Astrocyte (in vitro differentiated cells and primary cell): Measurements from ENCODE around the gene NEMP2. TPM values are rescaled to one million over a fixed set of nuclear protein-coding genes. Genes with fewer than 3 reads are reported as not detected.
A peak's percentile ranks its signal among the peaks of the same experiment; 100 is the strongest.

Source experiments
- DNase-seq: peaks from one replicate; pipeline ENCODE4 v3.0.0-alpha.2; 2010; ENCODE audit warnings: low read depth
- FAIRE-seq: peaks from 2 replicates; lab custom pipeline; 2011; peaks lifted over from hg19 to GRCh38; lab: Jason Lieb, UNC
- H2AFZ ChIP-seq: 2 replicates; pipeline ENCODE4 v1.6.0; 2012; ENCODE audit warnings: low read depth, low read length, inconsistent platforms
- H3K27ac ChIP-seq: 2 replicates; pipeline ENCODE4 v1.5.1; 2011; ENCODE audit warnings: low read depth, low read length, inconsistent platforms
- H3K27me3 ChIP-seq: 2 replicates; pipeline ENCODE4 v1.6.0; 2011; ENCODE audit warnings: low read length, inconsistent platforms; ENCODE audit not compliant: insufficient read depth
- H3K36me3 ChIP-seq: 2 replicates; pipeline ENCODE4 v1.5.1; 2011; ENCODE audit warnings: low read length, inconsistent platforms; ENCODE audit not compliant: insufficient read depth
- H3K4me1 ChIP-seq: 2 replicates; pipeline ENCODE4 v1.5.1; 2011; ENCODE audit warnings: low read length, inconsistent platforms; ENCODE audit not compliant: insufficient read depth
- H3K4me2 ChIP-seq: 2 replicates; pipeline ENCODE4 v1.6.0; 2012; ENCODE audit warnings: low read length, inconsistent platforms
- H3K4me3 ChIP-seq: 2 replicates; pipeline ENCODE4 v1.5.1; 2011; ENCODE audit warnings: low read depth, mild to moderate bottlenecking, low read length, inconsistent platforms; ENCODE audit not compliant: insufficient read depth
- H3K79me2 ChIP-seq: 2 replicates; pipeline ENCODE4 v1.6.0; 2012; ENCODE audit warnings: mild to moderate bottlenecking, low read length, inconsistent platforms; ENCODE audit not compliant: insufficient read depth
- H3K9ac ChIP-seq: 2 replicates; pipeline ENCODE4 v1.6.0; 2012; ENCODE audit warnings: mild to moderate bottlenecking, low read length, inconsistent platforms
- H3K9me3 ChIP-seq: 2 replicates; pipeline ENCODE4 v1.5.1; 2012; ENCODE audit warnings: low read depth, mild to moderate bottlenecking, low read length, inconsistent platforms; ENCODE audit not compliant: insufficient read depth
- H4K20me1 ChIP-seq: 2 replicates; pipeline ENCODE4 v1.6.0; 2012; ENCODE audit warnings: low read length, inconsistent platforms; ENCODE audit not compliant: insufficient read depth
- H3K27ac Mint-ChIP-seq: one replicate; pipeline ENCODE4 v1.8.0; 2021; ENCODE audit warnings: mild to moderate bottlenecking, mixed read lengths; ENCODE audit not compliant: unreplicated experiment
- H3K27me3 Mint-ChIP-seq: one replicate; pipeline ENCODE4 v1.8.0; 2021; ENCODE audit warnings: low read depth, mixed read lengths; ENCODE audit not compliant: unreplicated experiment
- H3K36me3 Mint-ChIP-seq: one replicate; pipeline ENCODE4 v1.8.0; 2021; ENCODE audit warnings: low read depth, mixed read lengths; ENCODE audit not compliant: unreplicated experiment
- H3K4me1 Mint-ChIP-seq: one replicate; pipeline ENCODE4 v1.8.0; 2021; ENCODE audit warnings: low read depth, mixed read lengths; ENCODE audit not compliant: unreplicated experiment
- H3K4me3 Mint-ChIP-seq: one replicate; pipeline ENCODE4 v1.8.0; 2021; ENCODE audit warnings: mild to moderate bottlenecking, moderate library complexity, mixed read lengths; ENCODE audit not compliant: unreplicated experiment
- H3K9me3 Mint-ChIP-seq: one replicate; pipeline ENCODE4 v1.8.0; 2021; ENCODE audit warnings: mild to moderate bottlenecking, mixed read lengths; ENCODE audit not compliant: unreplicated experiment
- CTCF ChIP-seq: IDR thresholded peaks from 2 replicates; pipeline ENCODE4 v1.5.1; 2011; ENCODE audit warnings: low read depth, mild to moderate bottlenecking, inconsistent platforms, low read length, moderate library complexity; ENCODE audit not compliant: insufficient read depth
- EZH2 ChIP-seq: IDR thresholded peaks from 2 replicates; pipeline ENCODE4 v1.6.1; 2012; ENCODE audit warnings: mild to moderate bottlenecking, low read length, inconsistent platforms; ENCODE audit not compliant: insufficient read depth
- total RNA-seq: library from RNA; stranded (reverse); gene quantifications from 2 replicates; pipeline ENCODE4 v1.2.1, GENCODE V29; 2021

Gene NEMP2
- total RNA-seq, 1 donor from 2014 or later, result 2.7 TPM

GRCh38 chr2:190537765-190538164 is 3.2 kb upstream of the NEMP2 start:
- DNase-seq, result peak; percentile 51
- peaks cover 19% of the 10 kb centered on the region for H3K9me3 Mint-ChIP-seq
- H4K20me1 ChIP-seq, result no peaks in the 10 kb centered on the region
- no peak overlapping the region for H3K27ac ChIP-seq
- H3K36me3 ChIP-seq, result no peaks in the 10 kb centered on the region
- H3K4me3 ChIP-seq, result no peak overlapping the region
- H2AFZ ChIP-seq, result no peak overlapping the region
- peaks cover 14% of the 10 kb centered on the region for H3K4me1 ChIP-seq
- H3K9ac ChIP-seq, result no peak overlapping the region
- no peaks in the 10 kb centered on the region for H3K27me3 Mint-ChIP-seq
- no peaks in the 10 kb centered on the region for H3K4me1 Mint-ChIP-seq
- no peak overlapping the region for H3K4me3 Mint-ChIP-seq
- H3K9me3 ChIP-seq, result peaks cover 8% of the 10 kb centered on the region
- no peaks in the 10 kb centered on the region for H3K79me2 ChIP-seq
- H3K36me3 Mint-ChIP-seq, result peaks cover 4% of the 10 kb centered on the region
- no peak for FAIRE-seq
- no peak overlapping the region for H3K27ac Mint-ChIP-seq
- H3K4me2 ChIP-seq, result no peak overlapping the region
- TF ChIP-seq EZH2, result no peak
- no peak for TF ChIP-seq CTCF
- no peaks in the 10 kb centered on the region for H3K27me3 ChIP-seq

DNA sequence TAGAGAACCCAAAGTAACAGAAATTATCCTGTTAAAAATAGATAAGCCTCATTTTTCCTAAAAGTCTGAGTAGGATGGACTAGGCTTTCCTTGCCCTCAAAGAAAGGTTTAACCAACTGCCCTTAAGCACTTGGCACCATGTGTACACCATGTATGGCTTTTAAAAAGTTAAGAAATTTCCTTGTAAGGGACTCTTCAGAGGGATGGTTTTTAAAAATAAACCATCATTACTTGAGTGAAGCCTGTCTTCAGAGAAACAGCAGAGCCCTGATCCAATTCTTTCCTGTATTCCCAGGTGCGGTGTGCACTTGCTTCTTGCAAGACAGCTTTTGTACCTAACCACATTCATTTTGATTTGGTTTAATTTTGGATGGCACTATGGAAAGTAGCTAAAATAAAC is 1.1 kb upstream of the NEMP2 start:
- H3K79me2 ChIP-seq, result no peaks in the 10 kb centered on the region
- Mint-ChIP-seq H3K27me3 (no peaks in the 10 kb centered on the region), H3K4me3 (peak overlapping the region; percentile 70), H3K27ac (no peak overlapping the region), H3K36me3 (peaks cover 4% of the 10 kb centered on the region), H3K4me1 (peaks cover under 1% of the 10 kb centered on the region), H3K9me3 (peaks cover 15% of the 10 kb centered on the region)
- peaks cover 14% of the 10 kb centered on the region for H3K4me1 ChIP-seq
- H2AFZ ChIP-seq, result no peak overlapping the region
- H3K9me3 ChIP-seq, result peaks cover 8% of the 10 kb centered on the region
- FAIRE-seq, result no peak
- no peak for DNase-seq
- peak overlapping the region; percentile 89 for H3K4me2 ChIP-seq
- no peaks in the 10 kb centered on the region for H4K20me1 ChIP-seq
- TF ChIP-seq CTCF (no peak), EZH2 (no peak)
- H3K9ac ChIP-seq, result peak overlapping the region; percentile 32
- no peaks in the 10 kb centered on the region for H3K36me3 ChIP-seq
- H3K27me3 ChIP-seq, result no peaks in the 10 kb centered on the region
- peak overlapping the region; percentile 72 for H3K4me3 ChIP-seq
- no peak overlapping the region for H3K27ac ChIP-seq

DNA sequence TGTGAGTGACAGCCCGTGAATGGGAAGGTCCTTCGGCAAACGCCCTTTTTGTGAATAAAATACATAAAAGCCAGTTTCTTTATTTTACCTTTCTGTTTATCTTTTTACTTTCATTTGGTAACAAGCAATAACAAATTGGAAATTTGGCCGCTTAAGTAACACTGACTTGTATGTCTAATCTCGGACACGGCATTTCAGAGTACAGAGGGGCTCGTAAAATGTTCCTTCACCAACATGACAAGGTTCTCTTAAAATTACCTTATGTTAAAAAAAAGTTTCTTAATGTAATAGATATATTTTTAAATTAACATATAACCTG is 558 bp upstream of the NEMP2 start:
- Histone ChIP-seq H3K36me3 (no peaks in the 10 kb centered on the region), H2AFZ (peak overlapping the region; percentile 97), H3K9ac (peak overlapping the region; percentile 84), H3K9me3 (peaks cover 4% of the 10 kb centered on the region), H3K4me2 (peak overlapping the region; percentile 89), H3K4me1 (peaks cover 18% of the 10 kb centered on the region), H3K4me3 (peak overlapping the region; percentile 72), H3K79me2 (no peaks in the 10 kb centered on the region), H3K27me3 (no peaks in the 10 kb centered on the region), H4K20me1 (no peaks in the 10 kb centered on the region), H3K27ac (peak overlapping the region; percentile 55)
- FAIRE-seq (no peak), DNase-seq (no peak)
- TF ChIP-seq CTCF, result no peak
- no peak for TF ChIP-seq EZH2
- Mint-ChIP-seq H3K9me3 (peaks cover 10% of the 10 kb centered on the region), H3K27me3 (no peaks in the 10 kb centered on the region), H3K36me3 (peaks cover 4% of the 10 kb centered on the region), H3K27ac (no peak overlapping the region), H3K4me1 (peaks cover 2% of the 10 kb centered on the region), H3K4me3 (peak overlapping the region; percentile 89)
